Fibroblast of peridontal ligament (primary cell): Measurements from ENCODE around the gene GMDS.
A peak's percentile ranks its signal among the peaks of the same experiment; 100 is the strongest.

Experiments
- DNase-seq: peaks from one replicate; pipeline ENCODE4 v3.0.0-alpha.2; 2010; ENCODE audit errors: extremely low read depth

The GMDS gene

GRCh38 chr6:1739220-1739619 is 506.2 kb downstream of the GMDS start:
- no peak for DNase-seq

GRCh38 chr6:1738558-1739081 is 506.8 kb downstream of the GMDS start:
- no peak for DNase-seq

GRCh38 chr6:1737463-1738311 is 507.7 kb downstream of the GMDS start:
- no peak for DNase-seq

GRCh38 chr6:1736346-1737105 is 508.9 kb downstream of the GMDS start:
- no peak for DNase-seq

- DNase-seq, result no peak
Observed at GRCh38 chr6:1735239-1735803, 510.1 kb downstream of the GMDS start.

- no peak for DNase-seq
Observed at GRCh38 chr6:1730882-1731281, 514.5 kb downstream of the GMDS start.

GRCh38 chr6:1729750-1730140 is 515.7 kb downstream of the GMDS start:
- DNase-seq, result no peak

GRCh38 chr6:1729133-1729749 is 516.2 kb downstream of the GMDS start:
- DNase-seq, result no peak

GRCh38 chr6:1726341-1726768 is 519.0 kb downstream of the GMDS start:
- no peak for DNase-seq

- no peak for DNase-seq
Observed at GRCh38 chr6:1724616-1725015, 520.8 kb downstream of the GMDS start.

- no peak for DNase-seq
Observed at GRCh38 chr6:1724124-1724523, 521.3 kb downstream of the GMDS start.

GRCh38 chr6:1722801-1723200 is 522.6 kb downstream of the GMDS start:
- peak; percentile 8 for DNase-seq

- no peak for DNase-seq
Observed at GRCh38 chr6:1720620-1721322, 524.6 kb downstream of the GMDS start.

GRCh38 chr6:1719922-1720321 is 525.5 kb downstream of the GMDS start:
- peak; percentile 21 for DNase-seq

GRCh38 chr6:1716868-1717267 is 528.5 kb downstream of the GMDS start:
- no peak for DNase-seq

GRCh38 chr6:1716396-1716795 is 529.0 kb downstream of the GMDS start:
- DNase-seq, result no peak

GRCh38 chr6:1715336-1715735 is 530.1 kb downstream of the GMDS start:
- DNase-seq, result no peak

- no peak for DNase-seq
Observed at GRCh38 chr6:1714654-1715053, 530.8 kb downstream of the GMDS start.

- no peak for DNase-seq
Observed at GRCh38 chr6:1713016-1713600, 532.3 kb downstream of the GMDS start.

- no peak for DNase-seq
Observed at GRCh38 chr6:1712451-1712850, 533.0 kb downstream of the GMDS start.

GRCh38 chr6:1711136-1711535 is 534.3 kb downstream of the GMDS start:
- DNase-seq, result no peak
